AG04449 (cell line): Measurements from ENCODE around the gene TMC8.

ENCODE experiments used
- CTCF ChIA-PET: fragments of 350-600 bp; formaldehyde crosslinking; extraction: SDS; loops from one replicate; lab custom pipeline; 2021; ENCODE audit warnings: antibody characterized with exemption; lab: Yijun Ruan, JAX
- POLR2A ChIA-PET: fragments of 400-600, 350-600 bp; formaldehyde crosslinking; extraction: SDS; loops from one replicate; lab custom pipeline; 2020; ENCODE audit warnings: antibody characterized with exemption, inconsistent platforms; lab: Yijun Ruan, JAX
- DNase-seq: peaks from one replicate; pipeline ENCODE4 v3.0.0-alpha.2; 2010; ENCODE audit warnings: low read depth, low spot score
- H3K4me3 ChIP-seq: 2 replicates; pipeline ENCODE4 v1.5.1; 2011; ENCODE audit warnings: low read depth, mild to moderate bottlenecking, control low read depth, low read length
- CTCF ChIP-seq: IDR thresholded peaks from one replicate; pipeline ENCODE4 v1.5.1; 2011; ENCODE audit warnings: mild to moderate bottlenecking, moderate library complexity, low read length, control low read depth, inconsistent platforms; ENCODE audit not compliant: insufficient read depth; ENCODE audit errors: missing control alignments

The TMC8 gene

GRCh38 chr17:78125138-78125913, 5.2 kb upstream of the TMC8 start:
- POLR2A ChIA-PET = interaction anchor here (0.6 kb wide), 1 partner anchor 14 kb away, joined by 3 read pairs; no protein-coding TSS in a partner anchor
- no peak overlapping the region for H3K4me3 ChIP-seq
- CTCF ChIA-PET = interaction anchor here (7.5 kb wide), 1 partner anchor 12 kb away, joined by 43 read pairs; no protein-coding TSS in a partner anchor
- no peak for DNase-seq
- TF ChIP-seq CTCF = no peak

GRCh38 chr17:78125976-78126894, 4.3 kb upstream of the TMC8 start:
- no peak for DNase-seq
- POLR2A ChIA-PET = no interaction called here
- H3K4me3 ChIP-seq = no peak overlapping the region
- no peak for TF ChIP-seq CTCF
- CTCF ChIA-PET = interaction anchor here (0.6 to 7.5 kb wide), 4 partner anchors 10 to 779 kb away, joined by 3 to 43 read pairs (median 6); no protein-coding TSS in a partner anchor

- no peak for DNase-seq
- H3K4me3 ChIP-seq = no peak overlapping the region
- POLR2A ChIA-PET = no interaction called here
- CTCF ChIA-PET = interaction anchor here (1.0 to 7.5 kb wide), 4 partner anchors 10 to 124 kb away, joined by 4 to 43 read pairs (median 7); partner anchors contain the start of gene TK1
- TF ChIP-seq CTCF = no peak
Measured at GRCh38 chr17:78126895-78127238, 3.7 kb upstream of the TMC8 start.

GRCh38 chr17:78127239-78127887, 3.2 kb upstream of the TMC8 start:
- ChIA-PET CTCF (interaction anchor here (0.6 to 7.5 kb wide), 5 partner anchors 9 to 123 kb away, joined by 3 to 43 read pairs (median 6); partner anchors contain the start of gene TK1), POLR2A (no interaction called here)

GRCh38 chr17:78127888-78128550, 2.6 kb upstream of the TMC8 start:
- H3K4me3 ChIP-seq = peak overlapping the region; percentile 52
- ChIA-PET POLR2A (no interaction called here), CTCF (interaction anchor here (1.6 to 7.5 kb wide), 3 partner anchors 15 to 123 kb away, joined by 6 to 43 read pairs (median 8); partner anchors contain the start of gene TK1)
- no peak for TF ChIP-seq CTCF
- DNase-seq = no peak

More at GRCh38 chr17:78127239-78127887, 3.2 kb upstream of the TMC8 start:
- no peak for DNase-seq
- H3K4me3 ChIP-seq = no peak overlapping the region; the same call in 1 of the 2 replicates
- no peak for TF ChIP-seq CTCF
